GM12891 (cell line): ENCODE data around the gene TSPAN15.
"Not testable (repeated sequence)": the region's sequence is repeated elsewhere in the genome, so short reads cannot be mapped to it uniquely, and the experiment has no call there.

ENCODE experiments used
- DNase-seq: peaks from one replicate; pipeline ENCODE4 v3.0.0; 2011; ENCODE audit warnings: low spot score; ENCODE audit not compliant: insufficient read length
- FAIRE-seq: peaks from 2 replicates; lab custom pipeline; 2011; peaks lifted over from hg19 to GRCh38; lab: Jason Lieb, UNC
- PAX5 ChIP-seq: IDR thresholded peaks from 2 replicates; pipeline ENCODE4 v1.6.1; 2011; ENCODE audit warnings: low read length, moderate library complexity, mild to moderate bottlenecking; ENCODE audit not compliant: insufficient read depth, severe bottlenecking
- POLR2A ChIP-seq: IDR thresholded peaks from 2 replicates; pipeline ENCODE4 v1.6.1; 2011; ENCODE audit warnings: low read depth, low read length, control low read depth
- POLR2AphosphoS5 ChIP-seq: IDR thresholded peaks from 2 replicates; pipeline ENCODE4 v1.6.1; 2011; ENCODE audit warnings: low read depth, low read length, control low read depth
- POU2F2 ChIP-seq: IDR thresholded peaks from 2 replicates; pipeline ENCODE4 v1.6.1; 2011; ENCODE audit warnings: low read depth, mild to moderate bottlenecking, control low read depth, low read length, moderate library complexity
- SPI1 ChIP-seq: IDR thresholded peaks from 2 replicates; pipeline ENCODE4 v1.6.1; 2011; ENCODE audit warnings: low read depth, low read length, control low read depth
- TAF1 ChIP-seq: IDR thresholded peaks from 2 replicates; pipeline ENCODE4 v1.6.1; 2011; ENCODE audit warnings: low read depth, low read length, control low read depth

The TSPAN15 gene

DNA sequence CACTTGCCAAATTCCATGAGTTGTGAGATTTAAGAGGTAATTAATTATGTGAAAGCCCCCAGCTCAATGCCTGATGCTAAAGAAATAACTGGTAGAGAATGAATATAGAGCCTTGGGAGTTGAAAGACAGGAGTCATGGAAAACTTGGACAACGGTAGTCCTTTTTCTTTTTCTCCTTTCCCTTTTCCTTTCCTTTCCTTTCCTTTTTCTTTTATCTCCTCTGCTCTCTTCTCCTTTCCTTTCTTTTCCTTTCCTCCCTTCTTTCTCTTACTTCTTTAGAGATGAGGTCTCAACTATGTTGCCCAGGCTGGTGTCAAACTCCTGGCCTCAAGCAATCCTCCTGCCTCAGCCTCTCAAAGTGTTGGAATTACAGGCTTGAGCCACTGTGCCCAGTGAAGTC lies 7.9 kb upstream of the TSPAN15 start:
- FAIRE-seq: no peak
- TF ChIP-seq POLR2A: no peak
- no peak for TF ChIP-seq TAF1
- no peak for TF ChIP-seq POU2F2
- TF ChIP-seq POLR2AphosphoS5: no peak
- TF ChIP-seq PAX5: no peak
- TF ChIP-seq SPI1: no peak
- no peak for DNase-seq

DNA sequence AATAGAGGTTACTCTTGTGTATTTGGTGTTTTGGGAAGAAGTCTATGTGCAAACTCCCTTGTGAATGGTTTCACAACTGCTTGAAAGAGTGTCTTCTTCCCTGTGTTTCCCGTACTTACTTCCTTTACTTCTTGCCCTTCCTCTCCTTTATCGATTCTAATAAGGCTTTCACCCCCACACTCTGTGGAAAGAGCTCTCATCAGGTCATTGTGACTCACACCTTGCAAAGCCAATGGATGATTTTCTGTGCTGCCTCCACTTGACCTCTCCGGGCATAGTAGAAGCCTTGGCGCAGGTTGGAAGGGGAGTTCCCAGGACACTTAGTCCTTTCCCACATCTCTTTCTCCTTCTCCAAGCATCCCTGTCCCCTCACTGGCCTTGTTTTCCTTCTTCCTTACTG lies 6.2 kb upstream of the TSPAN15 start:
- no peak for DNase-seq

DNA sequence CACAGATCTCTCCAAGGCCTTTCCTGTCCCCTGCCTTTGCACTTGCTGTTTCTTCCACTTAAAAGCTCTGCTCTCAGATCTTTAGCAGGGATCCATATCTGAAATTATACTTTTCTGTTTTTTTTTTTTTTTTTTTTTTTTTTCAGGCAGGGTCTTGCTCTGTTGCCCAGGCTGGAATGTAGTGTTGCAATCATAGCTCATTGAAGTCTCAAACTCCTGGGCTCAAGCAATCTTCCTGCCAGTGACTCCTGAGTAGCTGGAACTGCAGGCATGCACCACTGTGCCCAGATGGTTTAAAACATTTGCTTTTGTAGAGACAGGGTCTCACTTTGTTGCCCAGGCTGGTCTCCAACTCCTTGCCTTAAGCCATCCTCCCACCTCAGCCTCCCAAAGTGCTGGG lies 5.0 kb upstream of the TSPAN15 start:
- DNase-seq (no peak), FAIRE-seq (no peak)
- TF ChIP-seq TAF1 (no peak), PAX5 (no peak), SPI1 (no peak), POLR2AphosphoS5 (no peak), POU2F2 (no peak), POLR2A (no peak)

More for the DNA sequence above, 6.2 kb upstream of the TSPAN15 start:
- TF ChIP-seq PAX5: no peak
- no peak for TF ChIP-seq TAF1
- no peak for TF ChIP-seq POLR2A
- TF ChIP-seq SPI1: no peak
- TF ChIP-seq POU2F2: no peak
- TF ChIP-seq POLR2AphosphoS5: no peak
- FAIRE-seq: no peak

DNA sequence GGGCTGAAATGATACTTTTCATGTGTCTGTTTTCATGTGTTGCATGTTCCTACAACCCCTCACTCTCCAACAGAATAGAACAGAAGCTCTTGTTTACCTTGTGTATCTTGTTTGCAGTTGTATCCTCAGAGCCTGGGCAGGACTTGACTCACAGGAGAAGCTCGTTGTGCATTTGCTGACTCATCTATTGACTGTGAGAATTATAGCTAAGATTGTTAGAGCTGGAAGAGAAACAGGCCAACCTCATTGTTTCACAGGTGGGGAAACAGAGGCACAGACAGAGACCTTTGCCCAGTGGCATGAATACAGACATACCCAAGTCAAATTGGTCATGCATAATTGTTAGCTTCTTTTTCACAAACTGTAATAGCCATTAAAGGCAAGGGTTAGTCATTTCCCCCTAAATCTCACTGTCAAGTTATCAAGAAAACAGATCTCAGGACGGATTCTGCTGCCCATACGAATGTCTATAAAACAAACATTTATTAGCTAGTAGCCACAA lies 4.6 kb upstream of the TSPAN15 start:
- DNase-seq: no peak
- no peak for FAIRE-seq
- TF ChIP-seq POU2F2 (no peak), SPI1 (no peak), TAF1 (no peak), POLR2A (no peak)

DNA sequence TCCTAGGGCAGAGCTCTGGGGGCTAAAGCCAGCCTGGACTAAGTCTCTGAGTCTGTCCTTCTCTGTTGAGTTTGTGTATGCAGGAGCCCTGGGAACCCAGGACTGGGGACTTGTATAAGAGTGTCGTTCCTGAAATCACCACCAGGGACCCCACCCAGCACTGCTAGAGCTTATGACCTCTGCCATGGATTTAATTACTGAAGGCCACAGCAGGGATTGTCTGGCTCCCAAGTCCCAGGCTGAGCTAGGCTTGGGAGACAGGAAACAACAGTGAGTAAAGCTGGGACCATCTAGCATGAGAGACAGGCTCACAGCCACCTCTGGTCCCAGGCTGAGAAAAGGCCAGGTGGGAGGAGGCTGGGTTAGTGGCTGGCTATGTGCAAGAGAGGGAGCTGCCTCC lies 1.4 kb upstream of the TSPAN15 start:
- TF ChIP-seq TAF1 (no peak), POLR2AphosphoS5 (no peak)
- FAIRE-seq (no peak), DNase-seq (no peak)

DNA sequence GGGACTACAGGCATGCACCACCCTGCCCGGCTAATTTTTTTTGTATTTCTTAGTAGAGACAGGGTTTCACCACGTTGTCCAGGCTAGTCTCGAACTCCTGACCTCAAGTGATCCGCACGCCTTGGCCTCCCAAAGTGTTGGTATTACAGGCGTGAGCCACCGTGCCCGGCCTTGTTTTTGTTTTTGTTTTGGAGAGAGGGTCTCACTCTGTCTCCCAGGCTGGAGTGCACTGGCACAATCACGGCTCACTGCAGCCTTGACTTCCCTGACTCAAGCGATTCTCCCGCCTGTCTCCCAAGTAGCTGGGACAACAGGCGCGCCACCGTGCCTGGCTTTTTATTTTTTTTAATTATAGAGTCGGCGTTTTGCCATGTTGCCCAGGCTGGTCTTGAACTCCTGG lies 870 bp upstream of the TSPAN15 start:
- FAIRE-seq, DNase-seq: not testable (repeated sequence)

DNA sequence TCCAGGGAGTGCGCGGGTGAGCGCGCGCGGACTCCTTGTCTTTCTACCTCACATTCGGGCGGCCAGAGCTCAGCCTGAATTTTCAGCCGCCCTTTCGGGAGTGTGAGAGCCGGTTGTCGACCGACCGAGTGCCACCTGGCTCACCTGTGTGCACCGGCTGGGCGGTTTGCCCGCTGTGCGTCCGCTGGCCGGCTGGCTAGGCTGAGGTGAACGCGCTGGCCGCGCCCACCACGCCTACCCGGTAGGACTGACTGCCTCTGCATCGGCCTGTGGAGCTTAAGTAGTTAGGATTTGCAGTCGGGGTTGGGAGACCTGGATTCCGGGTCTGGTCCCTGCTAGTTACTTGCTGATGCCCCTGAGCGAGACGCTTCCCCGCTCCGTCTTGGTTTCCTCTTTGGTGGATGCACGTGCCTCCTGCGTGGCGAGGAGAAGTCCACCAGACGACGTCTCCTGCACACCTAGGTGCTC lies 553 bp downstream of the TSPAN15 start:
- no peak for TF ChIP-seq POLR2A
- TF ChIP-seq POLR2AphosphoS5: no peak
- TF ChIP-seq TAF1: no peak
- TF ChIP-seq SPI1: no peak
- DNase-seq (no peak), FAIRE-seq (no peak)

DNA sequence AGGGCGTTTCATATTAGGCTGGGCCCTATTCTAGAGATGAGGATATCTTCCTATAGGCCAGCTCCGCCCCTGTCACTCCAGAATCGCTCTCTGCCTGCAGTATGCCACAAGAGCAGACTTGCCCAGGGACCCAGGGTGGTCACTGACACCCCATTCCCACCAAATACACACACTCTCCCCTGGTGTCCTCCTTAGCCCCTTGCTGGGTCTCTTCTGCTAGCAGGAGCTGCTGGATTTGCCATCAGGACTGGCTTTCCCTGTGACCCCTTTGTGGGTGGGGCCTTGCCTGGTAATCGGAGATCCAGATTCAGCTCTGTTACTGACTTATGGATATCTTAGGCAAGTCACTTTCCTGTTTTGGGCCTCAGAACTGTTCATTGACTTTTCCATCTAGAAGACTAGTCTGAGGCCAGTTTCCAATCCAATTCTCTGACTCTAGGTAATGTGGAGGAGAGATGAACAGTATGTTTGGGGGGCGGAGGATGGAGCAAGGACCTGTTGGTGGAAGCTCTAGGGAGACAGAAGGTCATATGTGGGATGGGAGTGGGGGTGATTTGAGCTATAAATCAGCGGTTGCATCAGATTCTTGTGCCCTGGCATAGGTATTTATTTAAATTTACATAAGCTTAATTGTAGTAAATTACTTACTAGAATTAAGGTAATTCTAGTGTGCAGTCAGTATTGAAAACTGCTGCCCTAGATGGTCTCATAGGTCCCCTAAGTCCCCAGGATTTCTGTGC lies 1.6 kb downstream of the TSPAN15 start:
- no peak for TF ChIP-seq POLR2AphosphoS5
- TF ChIP-seq PAX5: no peak
- TF ChIP-seq SPI1: no peak
- no peak for TF ChIP-seq POU2F2
- TF ChIP-seq POLR2A: no peak
- TF ChIP-seq TAF1: no peak
- DNase-seq: no peak
- no peak for FAIRE-seq

DNA sequence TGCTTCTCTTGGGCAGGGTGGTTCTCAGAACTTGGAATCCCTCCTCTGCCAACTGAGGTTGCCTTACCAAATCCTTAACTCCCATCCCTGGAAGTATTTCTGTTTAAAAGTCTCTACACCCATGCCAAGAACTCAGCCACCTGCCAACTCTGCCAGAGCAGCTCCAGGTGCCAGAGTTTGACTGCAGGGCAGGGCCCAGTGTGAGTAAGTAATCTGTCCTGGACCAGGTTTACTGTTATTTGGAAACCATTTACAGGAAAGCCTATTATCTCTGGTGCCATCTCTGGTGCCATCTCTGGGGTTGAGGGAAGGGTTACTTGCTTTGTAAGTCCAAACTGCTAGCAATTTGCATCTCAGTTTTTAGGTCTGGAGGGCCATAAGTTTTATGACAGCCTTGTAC lies 2.5 kb downstream of the TSPAN15 start:
- FAIRE-seq: no peak
- TF ChIP-seq TAF1 (no peak), POLR2A (no peak), PAX5 (no peak), POLR2AphosphoS5 (no peak), SPI1 (no peak), POU2F2 (no peak)

DNA sequence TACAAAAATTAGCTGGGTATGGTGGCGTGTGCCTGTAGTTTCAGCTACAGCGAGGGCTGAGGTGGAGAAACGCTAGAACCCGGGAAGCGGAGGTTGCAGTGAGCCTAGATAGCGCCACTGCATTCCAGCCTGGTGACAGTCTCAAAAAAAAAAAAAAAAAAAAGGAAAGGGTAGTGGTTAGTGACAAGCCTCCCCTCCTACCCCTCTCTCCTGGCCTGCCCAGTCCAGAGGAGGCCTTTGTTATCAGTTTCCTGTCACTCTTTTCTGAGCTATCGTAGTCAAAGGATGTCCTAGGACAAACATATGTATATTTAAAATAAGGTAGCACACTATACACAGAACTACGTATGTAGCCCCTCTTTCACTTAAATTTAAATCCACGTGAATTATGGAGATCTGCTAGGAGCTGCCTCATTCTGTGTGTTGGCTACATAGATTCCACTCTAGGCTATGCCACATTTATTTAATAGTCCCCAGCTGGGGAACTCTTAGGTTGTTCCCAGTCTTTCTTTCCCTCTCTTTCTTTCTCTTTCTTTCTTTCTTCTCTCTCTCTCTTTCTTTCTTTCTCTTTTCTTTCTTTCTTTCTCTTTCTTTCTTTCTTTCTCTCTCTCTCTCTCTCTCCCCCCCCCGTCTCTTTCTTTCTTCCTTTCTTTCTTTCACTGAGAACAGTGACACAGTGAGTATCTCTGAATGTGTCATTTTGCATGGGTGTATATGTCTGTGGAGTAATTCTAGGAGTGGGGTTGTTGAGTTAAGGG lies 3.9 kb downstream of the TSPAN15 start:
- no peak for DNase-seq
- no peak for TF ChIP-seq POU2F2

More for the DNA sequence above, 2.5 kb downstream of the TSPAN15 start:
- DNase-seq: no peak

More for the DNA sequence above, 3.9 kb downstream of the TSPAN15 start:
- FAIRE-seq: no peak
